Epithelial cell of esophagus (primary cell): Measurements from ENCODE around the gene ANTKMT.

Source experiments
- DNase-seq: peaks from one replicate; pipeline ENCODE4 v3.0.0; 2010; ENCODE audit warnings: low read depth
- H3K4me3 ChIP-seq: 2 replicates; pipeline ENCODE4 v1.5.1; 2011; ENCODE audit warnings: mild to moderate bottlenecking, low read length, control low read depth
- CTCF ChIP-seq: IDR thresholded peaks from 2 replicates; pipeline ENCODE4 v1.5.1; 2011; ENCODE audit warnings: low read depth, mild to moderate bottlenecking, low read length, control low read depth, inconsistent platforms; ENCODE audit not compliant: insufficient read depth; ENCODE audit errors: missing control alignments

The ANTKMT gene

GRCh38 chr16:769184-769784 is 48.3 kb downstream of the ANTKMT start:
- TF ChIP-seq CTCF, result no peak
- no peak for DNase-seq
- H3K4me3 ChIP-seq, result no peak overlapping the region

- no peak for DNase-seq
- no peak overlapping the region for H3K4me3 ChIP-seq
- TF ChIP-seq CTCF, result no peak
These were observed 49.0 kb downstream of the ANTKMT start for GRCh38 chr16:769934-770333.

- DNase-seq, result no peak
- no peak overlapping the region for H3K4me3 ChIP-seq
- no peak for TF ChIP-seq CTCF
These were observed 49.5 kb downstream of the ANTKMT start for GRCh38 chr16:770411-770810.
